GM18873 (cell line): ENCODE data around the gene PLA2R1.
"Not testable (repeated sequence)": the region's sequence is repeated elsewhere in the genome, so short reads cannot be mapped to it uniquely, and the experiment has no call there.

Experiments used
- ATAC-seq: cut with Tn5 transposase; IDR thresholded peaks from one replicate; pipeline ENCODE4 v1.9.1; 2021; ENCODE audit warnings: mild to moderate bottlenecking, moderate library complexity, moderate number of reproducible peaks; ENCODE audit not compliant: unreplicated experiment, low FRiP score

Gene PLA2R1

GRCh38 chr2:159988412-159988970, 73.9 kb downstream of the PLA2R1 start:
- no peak for ATAC-seq

GRCh38 chr2:159987181-159987580, 75.2 kb downstream of the PLA2R1 start:
- ATAC-seq = no peak

GRCh38 chr2:159985656-159986055, 76.8 kb downstream of the PLA2R1 start:
- no peak for ATAC-seq

DNA sequence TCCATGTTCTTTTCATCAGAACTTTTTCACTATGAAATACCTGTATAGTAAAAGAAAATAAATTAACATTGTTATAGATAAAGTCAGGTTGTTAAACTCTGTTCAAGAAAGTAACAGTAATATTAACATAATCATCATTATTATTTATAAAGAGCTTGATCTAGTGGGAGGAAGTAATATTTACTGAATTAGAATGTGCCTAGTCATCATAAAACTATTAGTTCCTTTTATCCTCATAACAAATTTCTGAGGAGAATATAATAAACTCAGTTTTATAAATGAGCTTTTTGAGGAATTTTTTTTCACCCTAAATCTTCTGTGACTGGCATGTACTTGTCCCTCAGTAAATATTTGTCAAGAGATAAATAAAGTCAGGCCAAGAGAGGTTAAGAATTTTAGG, 78.4 kb downstream of the PLA2R1 start:
- no peak for ATAC-seq

DNA sequence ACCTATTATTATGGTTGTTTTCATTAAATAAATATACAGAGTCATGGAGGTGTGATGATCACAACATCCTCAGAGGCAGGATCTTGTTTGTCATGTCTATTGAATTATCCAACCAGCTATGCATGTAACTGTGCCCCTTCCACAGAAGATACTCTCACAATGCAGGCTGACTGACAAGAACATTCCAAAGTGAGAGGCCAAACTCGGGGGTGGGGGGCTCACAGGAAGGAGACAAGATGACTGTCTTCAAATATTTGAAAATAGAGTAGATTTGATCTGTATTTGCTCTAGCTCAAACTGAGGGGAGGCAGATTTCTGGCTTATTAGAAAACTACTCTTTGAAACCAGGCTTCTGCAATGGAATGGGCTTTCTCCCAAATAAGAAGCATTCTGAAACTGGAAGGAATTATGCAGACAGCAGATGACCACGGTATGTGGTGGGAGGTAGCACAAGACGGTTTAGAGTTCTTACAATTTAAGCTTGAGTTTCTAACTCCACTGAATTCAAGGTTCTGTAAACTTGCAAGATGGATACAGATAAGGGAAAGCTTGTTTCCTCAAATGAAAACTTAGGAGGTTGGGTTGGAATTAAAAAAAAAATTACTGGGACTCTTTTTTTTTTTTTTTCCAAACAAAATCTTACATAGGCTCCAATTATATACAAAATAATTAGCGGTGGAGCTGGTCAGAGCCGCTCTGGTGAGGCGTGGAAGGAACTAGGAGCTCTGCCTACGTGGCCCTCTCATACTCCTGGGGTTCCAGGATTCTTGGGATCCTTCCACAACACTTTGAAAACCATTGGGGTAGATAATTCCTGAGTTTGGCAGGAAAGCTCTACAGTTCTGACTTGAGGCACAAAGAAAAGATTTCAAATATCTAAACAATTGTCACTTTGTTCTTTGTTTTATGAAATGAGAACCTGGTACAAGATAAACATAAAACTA, 79.3 kb downstream of the PLA2R1 start:
- no peak for ATAC-seq

GRCh38 chr2:159982270-159982669, 80.1 kb downstream of the PLA2R1 start:
- no peak for ATAC-seq

DNA sequence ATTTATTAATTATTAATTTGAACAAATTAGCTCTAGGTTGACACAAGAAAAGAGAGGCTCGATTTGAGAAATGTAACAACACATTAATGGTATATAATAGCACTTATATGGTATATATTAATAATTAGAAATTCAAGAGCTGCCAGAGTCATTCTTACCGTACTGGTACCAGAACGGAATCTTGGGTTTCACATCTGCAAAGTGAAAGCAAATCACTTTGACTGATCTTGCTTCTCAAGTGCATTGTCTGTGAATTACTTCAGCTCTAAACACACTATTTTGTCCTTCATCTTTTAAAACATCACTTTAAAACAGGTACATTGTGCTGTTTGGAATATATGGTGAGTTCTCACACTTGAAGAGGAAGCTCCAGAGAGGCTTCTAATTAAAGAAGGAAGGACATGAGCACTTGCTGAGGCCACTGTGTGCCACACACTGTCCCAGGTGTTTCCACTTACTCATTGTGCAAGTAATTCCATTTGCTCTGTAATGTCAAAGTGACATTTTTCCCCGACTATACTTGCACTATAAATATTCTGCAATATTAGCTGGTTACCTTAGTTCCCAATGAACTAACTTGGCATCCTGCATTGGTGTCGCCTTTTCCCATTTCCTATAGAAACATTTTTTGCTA, 85.8 kb downstream of the PLA2R1 start:
- ATAC-seq = no peak

DNA sequence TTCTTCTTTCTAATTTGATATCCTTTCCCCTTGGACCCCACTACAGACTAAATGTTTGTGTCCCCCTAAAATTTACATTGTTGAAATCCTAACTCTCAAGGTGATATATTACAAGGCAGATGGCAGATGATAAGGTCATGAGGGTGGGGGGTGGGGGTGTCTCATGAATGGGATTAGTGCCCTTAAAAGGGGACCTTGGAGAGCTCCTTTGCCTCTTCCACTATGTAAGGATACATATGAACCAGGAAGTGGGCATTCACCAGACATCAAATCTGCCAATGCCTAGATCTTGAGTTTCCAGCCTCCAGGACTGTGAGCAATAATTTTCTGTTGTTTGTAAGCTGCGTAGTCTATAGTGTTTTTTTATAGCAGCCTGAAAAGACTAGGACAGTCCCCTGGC, 89.1 kb downstream of the PLA2R1 start:
- ATAC-seq = no peak

- no peak for ATAC-seq
Observed at GRCh38 chr2:159971365-159972152, 90.9 kb downstream of the PLA2R1 start.

DNA sequence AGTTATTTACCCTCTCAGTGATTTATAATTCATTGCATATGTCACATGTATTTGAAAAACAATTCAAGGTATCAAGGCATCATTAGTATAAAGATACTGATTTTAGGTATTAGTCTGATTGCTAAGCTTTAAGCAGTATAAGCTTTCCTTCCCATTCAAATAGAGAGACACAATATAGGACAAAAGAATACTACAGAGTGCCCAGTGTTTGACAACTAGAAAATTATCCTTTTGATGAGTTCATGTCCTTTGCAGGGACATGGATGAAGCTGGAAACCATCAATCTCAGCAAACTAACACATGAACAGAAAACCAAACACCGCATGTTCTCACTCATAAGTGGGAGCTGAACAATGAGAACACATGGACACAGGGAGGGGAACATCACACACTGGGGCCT, 91.9 kb downstream of the PLA2R1 start:
- ATAC-seq = not testable (repeated sequence)

DNA sequence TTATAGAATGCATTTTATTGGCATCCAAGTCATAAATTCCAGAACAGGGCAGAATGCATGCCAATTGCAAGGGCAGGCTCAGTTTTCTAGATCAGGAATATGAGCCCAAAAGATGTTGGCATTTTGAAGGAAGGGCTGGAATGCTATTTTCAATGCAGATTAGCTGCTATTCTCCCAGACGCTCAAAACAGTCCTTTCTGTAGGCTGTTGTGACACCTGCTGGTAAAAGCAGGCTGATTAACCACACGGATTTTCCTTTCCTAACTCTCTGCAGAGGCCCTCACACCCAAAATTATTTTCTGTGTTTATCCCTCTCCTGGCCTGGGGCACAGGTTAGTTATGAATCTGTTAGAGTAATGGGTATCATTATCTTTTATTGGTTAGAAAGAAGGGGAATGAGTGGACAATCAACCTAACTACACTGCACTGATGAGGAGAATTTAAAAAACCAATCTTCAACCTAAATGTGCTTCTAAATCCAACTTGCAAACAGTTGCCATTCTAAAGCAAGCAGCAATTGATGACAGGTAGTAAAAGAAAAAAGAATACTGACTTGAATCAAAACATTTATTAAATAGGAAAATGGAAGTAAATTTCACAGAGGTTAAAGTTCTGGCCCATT, 94.0 kb downstream of the PLA2R1 start:
- ATAC-seq = no peak

GRCh38 chr2:159963700-159964099, 98.7 kb downstream of the PLA2R1 start:
- peak; percentile 70 for ATAC-seq

- ATAC-seq = not testable (repeated sequence)
Observed at GRCh38 chr2:159962513-159962912, 99.9 kb downstream of the PLA2R1 start.

- ATAC-seq = no peak
Observed at GRCh38 chr2:159961451-159961850, 101.0 kb downstream of the PLA2R1 start.

DNA sequence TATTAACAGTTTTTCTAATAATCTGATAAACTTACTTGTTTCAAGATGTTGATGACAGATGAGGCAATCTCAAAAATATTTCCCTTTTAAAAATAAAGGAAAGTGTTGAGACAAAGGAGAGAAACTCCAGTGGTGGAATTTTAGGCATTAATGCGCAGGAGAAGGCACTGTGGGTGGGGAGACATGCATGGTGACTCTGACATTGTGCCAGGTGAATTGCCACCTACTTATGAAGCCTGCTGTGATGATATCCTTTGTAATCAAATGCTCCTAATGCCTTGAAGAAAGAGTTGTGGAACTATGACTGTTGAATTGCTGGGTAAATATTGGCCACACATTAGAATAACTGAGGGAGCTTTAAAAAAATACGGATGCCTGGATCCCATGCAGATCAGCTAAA, 101.4 kb downstream of the PLA2R1 start:
- ATAC-seq = no peak

GRCh38 chr2:159960414-159960813, 102.0 kb downstream of the PLA2R1 start:
- ATAC-seq = no peak

DNA sequence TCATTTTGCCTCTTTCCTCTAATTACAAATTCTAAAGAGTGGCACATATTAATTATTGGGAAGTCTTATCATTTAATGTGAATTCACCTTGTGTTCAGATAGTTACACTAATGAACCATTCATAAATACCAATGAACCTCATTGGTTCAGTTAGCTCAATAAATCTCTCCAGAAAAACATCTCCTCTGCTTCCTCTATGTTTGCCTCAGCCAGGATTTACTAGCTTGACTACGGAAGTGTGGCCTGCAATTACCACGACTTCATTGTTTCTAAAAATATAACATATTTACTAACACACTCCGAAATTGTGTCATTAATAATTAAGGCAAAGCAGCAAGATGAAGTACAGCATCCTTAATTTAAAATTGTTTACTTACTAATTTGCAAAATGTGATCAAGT, 103.3 kb downstream of the PLA2R1 start:
- ATAC-seq = no peak

DNA sequence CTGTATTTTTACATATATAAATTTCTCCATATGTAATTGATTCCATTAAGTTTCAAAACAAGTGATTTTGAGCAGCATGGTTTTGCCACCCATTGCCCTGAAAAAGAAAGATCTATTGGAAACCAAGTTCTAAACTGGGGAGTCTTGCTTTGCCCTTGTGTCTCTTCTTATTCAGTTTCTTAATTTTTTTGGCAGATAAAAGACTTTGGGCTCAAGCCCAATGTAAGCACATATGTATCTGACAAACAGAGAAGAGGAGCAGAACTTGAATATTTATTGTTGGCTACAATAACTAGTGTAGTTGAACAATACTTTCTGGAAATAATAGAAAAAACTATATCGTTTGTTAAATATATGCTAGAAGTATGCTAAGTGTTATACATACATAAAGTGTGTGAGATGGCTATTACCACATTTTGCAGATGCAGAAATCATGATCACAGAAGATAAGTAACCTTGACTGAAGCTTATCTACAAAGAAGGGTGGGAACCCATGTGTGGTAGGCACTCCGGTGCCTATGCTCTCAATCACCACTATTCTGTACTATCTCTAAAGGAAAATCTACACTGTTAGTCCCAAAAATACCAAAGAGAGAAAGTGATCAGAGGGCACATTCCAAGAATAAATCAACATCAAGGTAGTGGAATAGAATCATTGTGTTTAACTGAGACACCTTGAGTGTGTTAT, 109.1 kb downstream of the PLA2R1 start:
- ATAC-seq = no peak

DNA sequence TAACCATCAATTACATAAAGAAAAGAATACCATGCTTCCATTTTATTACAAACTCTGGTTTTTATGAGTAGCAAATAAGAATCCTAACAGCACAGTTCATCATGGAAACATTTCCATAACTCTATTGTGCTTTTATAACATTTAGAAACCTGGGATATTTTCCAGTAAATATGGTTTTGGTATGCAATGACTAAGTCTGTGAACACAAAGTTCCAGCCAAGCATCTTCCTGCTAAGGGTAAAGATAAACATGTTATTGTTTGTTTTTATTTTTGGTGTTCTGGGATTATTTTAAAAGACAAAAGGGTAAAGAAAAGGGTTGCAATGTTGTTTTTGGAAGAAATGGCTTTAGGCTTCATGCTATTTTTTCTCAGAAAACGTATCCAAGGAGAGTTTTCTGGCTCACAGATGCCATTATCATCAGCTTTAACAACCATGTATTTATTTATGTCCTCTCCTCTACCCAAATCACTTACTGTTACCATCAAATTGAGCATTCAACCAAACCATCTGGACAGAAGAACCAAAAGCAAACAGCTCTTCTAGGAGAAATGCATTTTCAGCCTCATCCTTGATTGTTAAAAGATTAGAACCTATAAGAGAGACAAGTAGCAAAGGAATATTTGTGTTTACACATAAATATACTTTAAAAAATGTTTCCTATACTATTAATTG, 116.0 kb downstream of the PLA2R1 start:
- ATAC-seq = no peak
